Measurements from ENCODE around the gene BEX1. TPM values are rescaled to one million over a fixed set of nuclear protein-coding genes. Genes with fewer than 3 reads are reported as not detected.

BEX1 gene
- total RNA-seq, 1 experiment from 2014 or later = 104 TPM

Other genes with a start within 250 kb of the BEX1 start
- 0.97 and 1.1 TPM in 2 replicates for gene RAB40AL, start 126.9 kb downstream of the BEX1 start, total RNA-seq (2021)
- 0.46 TPM in 1 of 2 replicates, not detected in the other for gene NXF3, start 29.0 kb upstream of the BEX1 start, total RNA-seq (2021)
- gene BEX4, start 150.9 kb upstream of the BEX1 start, total RNA-seq (2021) = 65.4 and 67.7 TPM in 2 replicates
- gene TCEAL8, start 191.0 kb upstream of the BEX1 start, total RNA-seq (2021) = 62.9 and 66.2 TPM in 2 replicates
- 0.26 and 0.58 TPM in 2 replicates for gene TCEAL5, start 212.6 kb upstream of the BEX1 start, total RNA-seq (2021)
- gene BEX2, start 246.8 kb upstream of the BEX1 start, total RNA-seq (2021) = 49.4 and 51.4 TPM in 2 replicates

Data from A673 (cell line).